GM21528 (cell line): Measurements from ENCODE around the gene N4BP2L2.
"Not testable (repeated sequence)": the region's sequence is repeated elsewhere in the genome, so short reads cannot be mapped to it uniquely, and the experiment has no call there.

ENCODE experiments used
- ATAC-seq: cut with Tn5 transposase; IDR thresholded peaks from one replicate; pipeline ENCODE4 v1.9.1; 2021; ENCODE audit warnings: mild to moderate bottlenecking, moderate library complexity; ENCODE audit not compliant: unreplicated experiment, low FRiP score

The N4BP2L2 gene

GRCh38 chr13:32538621-32539246, at the start of gene N4BP2L2:
Gene N4BP2L2, minus strand, starts transcription at chr13:32538795. Its CDS starts 1,768 bp downstream, at chr13:32537027.
- ATAC-seq: peak; percentile 96

GRCh38 chr13:32587811-32588170, 49.2 kb upstream of the N4BP2L2 start:
- ATAC-seq: no peak

GRCh38 chr13:32587011-32587810, 48.6 kb upstream of the N4BP2L2 start:
- peak; percentile 43 for ATAC-seq

- ATAC-seq: peak; percentile 80
Observed at GRCh38 chr13:32586080-32586900, 47.7 kb upstream of the N4BP2L2 start, which contains the start of gene PDS5B. Gene PDS5B, plus strand, starts transcription at chr13:32586452. Its CDS starts 62,321 bp downstream, at chr13:32648773.

GRCh38 chr13:32585550-32586079, 47.0 kb upstream of the N4BP2L2 start:
- no peak for ATAC-seq

- no peak for ATAC-seq
Observed at GRCh38 chr13:32582991-32583390, 44.4 kb upstream of the N4BP2L2 start.

- no peak for ATAC-seq
Observed at GRCh38 chr13:32582281-32582680, 43.7 kb upstream of the N4BP2L2 start.

- ATAC-seq: no peak
Observed at GRCh38 chr13:32581177-32581786, 42.7 kb upstream of the N4BP2L2 start.

- ATAC-seq: no peak
Observed at GRCh38 chr13:32577032-32577431, 38.4 kb upstream of the N4BP2L2 start.

- ATAC-seq: not testable (repeated sequence)
Observed at GRCh38 chr13:32575687-32576086, 37.1 kb upstream of the N4BP2L2 start.

- not testable (repeated sequence) for ATAC-seq
Observed at GRCh38 chr13:32560842-32561241, 22.2 kb upstream of the N4BP2L2 start.

- ATAC-seq: no peak
Observed at GRCh38 chr13:32555613-32556012, 17.0 kb upstream of the N4BP2L2 start.

- ATAC-seq: no peak
Observed at GRCh38 chr13:32553720-32554119, 15.1 kb upstream of the N4BP2L2 start.

GRCh38 chr13:32549788-32550187, 11.2 kb upstream of the N4BP2L2 start:
- no peak for ATAC-seq

- ATAC-seq: no peak
Observed at GRCh38 chr13:32548837-32549236, 10.2 kb upstream of the N4BP2L2 start.

- no peak for ATAC-seq
Observed at GRCh38 chr13:32545083-32545482, 6.5 kb upstream of the N4BP2L2 start.

- ATAC-seq: no peak
Observed at GRCh38 chr13:32542221-32542620, 3.6 kb upstream of the N4BP2L2 start.

GRCh38 chr13:32538143-32538620, 413 bp downstream of the N4BP2L2 start:
- ATAC-seq: peak; percentile 82

- no peak for ATAC-seq
Observed at GRCh38 chr13:32537580-32538142, 934 bp downstream of the N4BP2L2 start.

GRCh38 chr13:32535748-32536147, 2.8 kb downstream of the N4BP2L2 start:
- ATAC-seq: no peak
